Measurements from ENCODE around the gene STK32B.

GRCh38 chr4:5086535-5086934 is 35.3 kb downstream of the STK32B start:
- TF ChIP-seq CTCF (IDR thresholded peaks at IDR 0.05): no peak
- TF ChIP-seq POLR2A (IDR thresholded peaks at IDR 0.05): no peak
- no peak for TF ChIP-seq POLR2AphosphoS5 (IDR thresholded peaks at IDR 0.05)
